ENCODE results near the gene IL12RB1.
A peak's percentile ranks its signal among the peaks of the same experiment; 100 is the strongest.
"Not testable (repeated sequence)": the region's sequence is repeated elsewhere in the genome, so short reads cannot be mapped to it uniquely, and the experiment has no call there.

The IL12RB1 gene

DNA sequence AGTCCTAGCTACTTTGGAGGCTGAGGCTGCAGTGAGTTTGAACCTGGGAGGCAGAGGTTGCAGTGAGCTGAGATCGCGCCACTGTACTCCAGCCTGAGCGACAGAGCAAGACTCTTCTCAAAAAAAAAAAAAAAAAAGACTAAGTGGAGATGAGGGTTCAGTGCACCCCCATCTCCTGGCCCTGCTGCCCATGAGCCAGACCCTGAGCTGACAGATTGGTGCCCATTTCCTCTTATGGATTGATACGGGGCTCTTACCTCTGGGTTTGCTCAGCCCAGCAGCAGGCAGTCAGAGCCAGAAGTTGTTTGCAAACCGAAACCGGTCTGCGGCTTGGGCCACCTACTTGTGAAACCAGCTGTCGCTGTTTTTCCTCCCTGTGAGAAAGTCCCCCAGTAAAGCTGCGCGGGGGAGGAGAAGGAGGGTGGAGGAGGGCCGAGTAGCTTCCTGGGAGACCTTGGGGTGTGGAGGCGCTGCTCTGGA is 41.9 kb downstream of the IL12RB1 start:
- peak overlapping the region; percentile 75 for H3K4me2 ChIP-seq (ENCODE audit: low read length)
- peaks cover 5% of the 10 kb centered on the region for H3K36me3 ChIP-seq (replicated peaks; ENCODE audit: low read depth, low read length)
- H3K27ac ChIP-seq (ENCODE audit: low read length), result peak overlapping the region; percentile 82
- peaks cover 13% of the 10 kb centered on the region for H3K9me3 ChIP-seq (ENCODE audit: insufficient read depth, low read length)
- TF ChIP-seq, protein P1, sequence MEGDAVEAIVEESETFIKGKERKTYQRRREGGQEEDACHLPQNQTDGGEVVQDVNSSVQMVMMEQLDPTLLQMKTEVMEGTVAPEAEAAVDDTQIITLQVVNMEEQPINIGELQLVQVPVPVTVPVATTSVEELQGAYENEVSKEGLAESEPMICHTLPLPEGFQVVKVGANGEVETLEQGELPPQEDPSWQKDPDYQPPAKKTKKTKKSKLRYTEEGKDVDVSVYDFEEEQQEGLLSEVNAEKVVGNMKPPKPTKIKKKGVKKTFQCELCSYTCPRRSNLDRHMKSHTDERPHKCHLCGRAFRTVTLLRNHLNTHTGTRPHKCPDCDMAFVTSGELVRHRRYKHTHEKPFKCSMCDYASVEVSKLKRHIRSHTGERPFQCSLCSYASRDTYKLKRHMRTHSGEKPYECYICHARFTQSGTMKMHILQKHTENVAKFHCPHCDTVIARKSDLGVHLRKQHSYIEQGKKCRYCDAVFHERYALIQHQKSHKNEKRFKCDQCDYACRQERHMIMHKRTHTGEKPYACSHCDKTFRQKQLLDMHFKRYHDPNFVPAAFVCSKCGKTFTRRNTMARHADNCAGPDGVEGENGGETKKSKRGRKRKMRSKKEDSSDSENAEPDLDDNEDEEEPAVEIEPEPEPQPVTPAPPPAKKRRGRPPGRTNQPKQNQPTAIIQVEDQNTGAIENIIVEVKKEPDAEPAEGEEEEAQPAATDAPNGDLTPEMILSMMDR (IDR thresholded peaks at IDR 0.05; ENCODE audit: low read depth, low read length), result no peak
- no peak for TF ChIP-seq EZH2phosphoT487 (IDR thresholded peaks at IDR 0.05; ENCODE audit: low read depth)
- no peak overlapping the region for H2AFZ ChIP-seq (ENCODE audit: low read depth, low read length)
- H3K4me3 ChIP-seq (ENCODE audit: low read length), result peak overlapping the region; percentile 52
- no peaks in the 10 kb centered on the region for H4K20me1 ChIP-seq (ENCODE audit: insufficient read depth, low read length)
- peak overlapping the region; percentile 52 for H3K9ac ChIP-seq (ENCODE audit: low read length)
- H3K79me2 ChIP-seq (ENCODE audit: low read length), result no peaks in the 10 kb centered on the region
- H3K27me3 ChIP-seq (ENCODE audit: low read depth, low read length), result no peaks in the 10 kb centered on the region
- H3K4me1 ChIP-seq (ENCODE audit: low read length), result peaks cover 34% of the 10 kb centered on the region

DNA sequence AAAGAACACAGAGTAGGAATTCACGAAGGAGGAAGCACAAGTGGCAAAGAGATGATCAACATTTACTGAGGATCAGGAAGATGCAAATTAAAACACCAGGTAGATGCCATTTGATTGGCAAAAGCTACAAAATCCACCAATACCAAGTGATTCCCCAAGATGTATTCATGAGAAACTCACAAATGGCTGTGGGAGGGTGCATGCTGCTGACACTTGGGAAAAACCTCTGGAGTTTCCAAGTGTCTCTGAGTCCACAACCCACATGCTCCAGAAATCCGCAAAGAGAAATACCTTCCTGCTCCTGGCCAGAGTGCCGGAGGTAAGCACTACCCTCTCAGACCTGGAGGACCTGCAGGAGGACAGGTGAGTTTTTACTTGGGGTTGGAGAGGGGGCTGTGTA is 43.1 kb downstream of the IL12RB1 start:
- peaks cover 13% of the 10 kb centered on the region for H3K9me3 ChIP-seq (ENCODE audit: insufficient read depth, low read length)
- H3K9ac ChIP-seq (ENCODE audit: low read length), result no peak overlapping the region
- H4K20me1 ChIP-seq (ENCODE audit: insufficient read depth, low read length), result no peaks in the 10 kb centered on the region
- H3K4me1 ChIP-seq (ENCODE audit: low read length), result peaks cover 34% of the 10 kb centered on the region
- H2AFZ ChIP-seq (ENCODE audit: low read depth, low read length), result no peak overlapping the region
- H3K36me3 ChIP-seq (replicated peaks; ENCODE audit: low read depth, low read length), result peaks cover 5% of the 10 kb centered on the region
- H3K79me2 ChIP-seq (ENCODE audit: low read length), result no peaks in the 10 kb centered on the region
- no peak overlapping the region for H3K4me3 ChIP-seq (ENCODE audit: low read length)
- no peaks in the 10 kb centered on the region for H3K27me3 ChIP-seq (ENCODE audit: low read depth, low read length)
- H3K4me2 ChIP-seq (ENCODE audit: low read length), result no peak overlapping the region
- H3K27ac ChIP-seq (ENCODE audit: low read length), result no peak overlapping the region
- no peak for TF ChIP-seq EZH2phosphoT487 (IDR thresholded peaks at IDR 0.05; ENCODE audit: low read depth)
- TF ChIP-seq, protein P1 (IDR thresholded peaks at IDR 0.05; ENCODE audit: low read depth, low read length), result no peak

DNA sequence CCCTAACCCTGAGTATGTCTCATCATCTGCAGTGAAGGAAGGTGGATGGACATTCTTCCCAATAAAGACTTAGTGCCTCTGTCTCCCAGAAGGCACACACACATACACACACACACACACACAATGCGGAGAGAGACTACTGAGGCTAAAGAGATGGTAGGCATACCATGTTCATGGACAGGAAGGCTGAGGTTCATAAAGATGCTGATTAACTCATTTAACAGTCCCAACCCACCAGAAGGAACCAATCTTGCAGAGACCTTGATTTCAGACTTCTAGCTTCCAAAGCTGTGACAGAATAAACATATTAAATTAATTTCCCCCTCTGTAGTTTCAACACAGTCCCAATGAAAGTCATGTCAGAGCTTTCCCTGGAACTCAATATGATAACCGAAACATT is 45.7 kb downstream of the IL12RB1 start:
- Histone ChIP-seq H2AFZ (ENCODE audit: low read depth, low read length) (no peak overlapping the region), H3K27ac (ENCODE audit: low read length) (no peak overlapping the region), H3K9ac (ENCODE audit: low read length) (no peak overlapping the region), H3K4me2 (ENCODE audit: low read length) (no peak overlapping the region), H3K4me3 (ENCODE audit: low read length) (no peak overlapping the region), H3K9me3 (ENCODE audit: insufficient read depth, low read length) (peaks cover 13% of the 10 kb centered on the region), H3K27me3 (ENCODE audit: low read depth, low read length) (no peaks in the 10 kb centered on the region), H3K79me2 (ENCODE audit: low read length) (no peaks in the 10 kb centered on the region), H3K4me1 (ENCODE audit: low read length) (peaks cover 27% of the 10 kb centered on the region), H4K20me1 (ENCODE audit: insufficient read depth, low read length) (no peaks in the 10 kb centered on the region), H3K36me3 (replicated peaks; ENCODE audit: low read depth, low read length) (peaks cover 5% of the 10 kb centered on the region)
- TF ChIP-seq, protein P1 (IDR thresholded peaks at IDR 0.05; ENCODE audit: low read depth, low read length), result no peak
- no peak for TF ChIP-seq EZH2phosphoT487 (IDR thresholded peaks at IDR 0.05; ENCODE audit: low read depth)

DNA sequence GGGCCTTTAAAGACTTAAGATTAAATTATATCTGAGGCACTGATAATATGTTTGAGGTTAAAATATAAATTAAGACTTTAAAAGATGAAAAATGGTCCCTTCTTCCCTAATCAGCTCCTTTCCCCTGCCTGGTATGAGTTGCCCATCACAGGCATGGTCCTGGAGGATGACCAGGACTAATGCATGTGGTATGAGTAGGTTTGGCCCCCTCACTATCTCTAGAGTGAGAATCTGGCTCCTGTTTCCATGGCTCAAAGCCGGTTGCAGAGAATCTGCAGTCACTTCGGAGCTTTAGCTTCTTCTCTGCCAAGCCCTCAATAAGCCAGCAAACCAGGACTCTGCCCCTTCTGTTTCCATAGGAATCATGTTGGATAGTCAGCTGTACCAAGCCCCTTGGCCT is 54.6 kb downstream of the IL12RB1 start:
- not testable (repeated sequence) for H3K36me3 ChIP-seq (replicated peaks; ENCODE audit: low read depth, low read length); H3K27me3 ChIP-seq (ENCODE audit: low read depth, low read length); H2AFZ ChIP-seq (ENCODE audit: low read depth, low read length); H3K4me2 ChIP-seq (ENCODE audit: low read length); H3K4me3 ChIP-seq (ENCODE audit: low read length); H3K79me2 ChIP-seq (ENCODE audit: low read length); H4K20me1 ChIP-seq (ENCODE audit: insufficient read depth, low read length); H3K27ac ChIP-seq (ENCODE audit: low read length); H3K9me3 ChIP-seq (ENCODE audit: insufficient read depth, low read length); H3K4me1 ChIP-seq (ENCODE audit: low read length); H3K9ac ChIP-seq (ENCODE audit: low read length)

DNA sequence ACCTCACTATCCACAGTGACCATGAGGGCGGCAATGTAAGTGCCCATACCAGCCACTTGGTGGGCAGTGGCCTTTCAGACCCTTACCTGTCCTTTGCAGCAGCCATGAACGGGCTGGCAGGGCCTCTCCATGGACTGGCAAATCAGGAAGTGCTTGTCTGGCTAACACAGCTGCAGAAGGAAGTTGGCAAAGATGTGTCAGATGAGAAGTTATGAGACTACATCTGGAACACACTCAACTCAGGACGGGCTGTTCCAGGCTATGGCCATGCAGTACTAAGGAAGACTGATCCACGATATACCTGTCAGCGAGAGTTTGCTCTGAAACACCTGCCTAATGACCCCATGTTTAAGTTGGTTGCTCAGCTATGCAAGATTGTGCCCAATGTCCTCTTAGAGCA is 55.3 kb downstream of the IL12RB1 start:
- not testable (repeated sequence) for H3K4me2 ChIP-seq (ENCODE audit: low read length); H3K27me3 ChIP-seq (ENCODE audit: low read depth, low read length); H3K9me3 ChIP-seq (ENCODE audit: insufficient read depth, low read length); H3K9ac ChIP-seq (ENCODE audit: low read length); H2AFZ ChIP-seq (ENCODE audit: low read depth, low read length); H3K27ac ChIP-seq (ENCODE audit: low read length); H3K36me3 ChIP-seq (replicated peaks; ENCODE audit: low read depth, low read length); H3K79me2 ChIP-seq (ENCODE audit: low read length); H4K20me1 ChIP-seq (ENCODE audit: insufficient read depth, low read length); H3K4me1 ChIP-seq (ENCODE audit: low read length); H3K4me3 ChIP-seq (ENCODE audit: low read length)

Measured in OCI-LY3 (cell line).